Cardiac muscle cell (in vitro differentiated cells and primary cell): ENCODE results near the gene IGF2BP1. TPM values are rescaled to one million over a fixed set of nuclear protein-coding genes. Genes with fewer than 3 reads are reported as not detected.
A peak's percentile ranks its signal among the peaks of the same experiment; 100 is the strongest.

Experiments
- DNase-seq, 2 donors: peaks; one replicate each; pipeline versions ENCODE4 v3.0.0 to v3.0.0-alpha.2; 2010 to 2017; ENCODE audit warnings: low read depth in 1 of 2, low spot score in 1 of 2
- H3K27ac ChIP-seq: fragments of 200-600 bp; sonication (generic); 2 replicates; pipeline ENCODE4 v1.5.1; 2016
- H3K27me3 ChIP-seq: fragments of 200-600 bp; sonication (generic); 2 replicates; pipeline ENCODE4 v1.6.0; 2016; ENCODE audit warnings: control low read depth
- H3K36me3 ChIP-seq: fragments of 200-600 bp; sonication (generic); 2 replicates; pipeline ENCODE4 v1.5.1; 2016; ENCODE audit warnings: control low read depth
- H3K4me1 ChIP-seq: fragments of 200-600 bp; sonication (generic); 2 replicates; pipeline ENCODE4 v1.8.1; 2017; ENCODE audit warnings: low read depth, mild to moderate bottlenecking, mixed run types
- H3K4me3 ChIP-seq: fragments of 200-600 bp; sonication (generic); 2 replicates; pipeline ENCODE4 v1.5.1; 2016; ENCODE audit warnings: mild to moderate bottlenecking
- H3K9me3 ChIP-seq: fragments of 200-600 bp; sonication (generic); 2 replicates; pipeline ENCODE4 v1.5.1; 2017; ENCODE audit warnings: low read depth, mild to moderate bottlenecking, control low read depth
- polyA plus RNA-seq: library from polyadenylated mRNA; unstranded; fragments of >200 nt; fragmentation: Nextera tagmentation; extraction: Ambion mirVana; gene quantifications from 2 replicates; pipeline ENCODE4 v1.2.1, GENCODE V29; 2016
- total RNA-seq: library from RNA; depleted of rRNA; stranded (reverse); fragments of >200 nt; gene quantifications from 2 replicates; pipeline ENCODE4 v1.2.3, GENCODE V29; 2016
- TF ChIP-seq, protein P1 (sequence below): IDR thresholded peaks from 2 replicates; pipeline ENCODE4 v1.5.1; 2012; ENCODE audit warnings: low read depth, mild to moderate bottlenecking, low read length

The IGF2BP1 gene
- total and polyA plus RNA-seq, 2 experiments from 2014 or later: 18.7 to 74.0 TPM

DNA sequence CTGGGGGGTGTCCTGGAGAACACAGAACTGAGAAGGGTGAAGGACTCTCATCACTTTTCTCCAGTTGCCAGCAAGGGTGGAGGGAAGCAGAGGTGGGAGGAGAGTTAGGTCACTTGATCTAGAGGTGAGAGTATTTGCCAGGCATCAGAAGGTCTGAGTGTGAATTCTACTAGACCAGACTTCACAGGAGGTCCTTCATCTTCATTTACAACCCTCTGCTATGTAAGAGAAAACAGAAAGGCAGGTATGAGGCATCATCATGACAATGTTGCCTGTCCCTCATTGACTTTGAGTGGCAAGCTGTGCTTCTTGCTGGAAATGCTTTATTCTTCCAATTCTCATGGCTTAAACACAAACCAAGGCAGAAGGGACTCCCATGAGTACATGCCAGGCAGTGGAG, 89.5 kb downstream of the IGF2BP1 start:
- DNase-seq: no peak

DNA sequence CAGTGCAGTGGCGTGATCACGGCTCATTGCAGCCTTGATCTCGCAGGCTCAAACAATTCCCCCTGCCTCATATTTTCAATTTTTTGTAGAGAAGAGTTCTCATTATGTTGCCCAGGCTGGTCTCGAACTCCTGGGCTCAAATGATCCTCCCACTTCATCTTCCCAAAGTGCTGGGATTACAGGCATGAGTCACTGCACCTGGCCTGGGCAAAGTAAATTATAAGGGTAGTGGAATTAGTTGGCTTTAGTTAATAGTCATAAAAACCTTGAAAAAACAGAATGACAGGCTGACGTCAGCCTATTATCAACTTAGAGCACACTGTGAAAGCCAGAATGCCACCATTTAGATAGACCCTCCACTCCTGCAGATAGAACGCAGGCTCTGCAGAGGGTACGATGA, 91.9 kb downstream of the IGF2BP1 start:
- TF ChIP-seq, protein P1, sequence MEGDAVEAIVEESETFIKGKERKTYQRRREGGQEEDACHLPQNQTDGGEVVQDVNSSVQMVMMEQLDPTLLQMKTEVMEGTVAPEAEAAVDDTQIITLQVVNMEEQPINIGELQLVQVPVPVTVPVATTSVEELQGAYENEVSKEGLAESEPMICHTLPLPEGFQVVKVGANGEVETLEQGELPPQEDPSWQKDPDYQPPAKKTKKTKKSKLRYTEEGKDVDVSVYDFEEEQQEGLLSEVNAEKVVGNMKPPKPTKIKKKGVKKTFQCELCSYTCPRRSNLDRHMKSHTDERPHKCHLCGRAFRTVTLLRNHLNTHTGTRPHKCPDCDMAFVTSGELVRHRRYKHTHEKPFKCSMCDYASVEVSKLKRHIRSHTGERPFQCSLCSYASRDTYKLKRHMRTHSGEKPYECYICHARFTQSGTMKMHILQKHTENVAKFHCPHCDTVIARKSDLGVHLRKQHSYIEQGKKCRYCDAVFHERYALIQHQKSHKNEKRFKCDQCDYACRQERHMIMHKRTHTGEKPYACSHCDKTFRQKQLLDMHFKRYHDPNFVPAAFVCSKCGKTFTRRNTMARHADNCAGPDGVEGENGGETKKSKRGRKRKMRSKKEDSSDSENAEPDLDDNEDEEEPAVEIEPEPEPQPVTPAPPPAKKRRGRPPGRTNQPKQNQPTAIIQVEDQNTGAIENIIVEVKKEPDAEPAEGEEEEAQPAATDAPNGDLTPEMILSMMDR: no peak
- DNase-seq: no peak
- no peak overlapping the region for H3K4me3 ChIP-seq

More for the DNA sequence above, 89.5 kb downstream of the IGF2BP1 start:
- Histone ChIP-seq H3K9me3 (no peaks in the 10 kb centered on the region), H3K27ac (no peak overlapping the region), H3K4me1 (no peaks in the 10 kb centered on the region), H3K4me3 (no peak overlapping the region), H3K27me3 (no peaks in the 10 kb centered on the region), H3K36me3 (no peaks in the 10 kb centered on the region)
- TF ChIP-seq, protein P1: no peak

GRCh38 chr17:49090878-49091594, 93.9 kb downstream of the IGF2BP1 start:
- H3K27ac ChIP-seq: no peak overlapping the region
- no peaks in the 10 kb centered on the region for H3K4me1 ChIP-seq
- peak in 1 of 2 donors; percentile 32 for DNase-seq
- no peaks in the 10 kb centered on the region for H3K36me3 ChIP-seq
- no peaks in the 10 kb centered on the region for H3K9me3 ChIP-seq
- TF ChIP-seq, protein P1: no peak
- H3K4me3 ChIP-seq: no peak overlapping the region
- no peaks in the 10 kb centered on the region for H3K27me3 ChIP-seq

More for the DNA sequence above, 91.9 kb downstream of the IGF2BP1 start:
- H3K4me1 ChIP-seq: no peaks in the 10 kb centered on the region
- H3K27ac ChIP-seq: no peak overlapping the region
- H3K36me3 ChIP-seq: no peaks in the 10 kb centered on the region
- H3K9me3 ChIP-seq: no peaks in the 10 kb centered on the region
- H3K27me3 ChIP-seq: no peaks in the 10 kb centered on the region

DNA sequence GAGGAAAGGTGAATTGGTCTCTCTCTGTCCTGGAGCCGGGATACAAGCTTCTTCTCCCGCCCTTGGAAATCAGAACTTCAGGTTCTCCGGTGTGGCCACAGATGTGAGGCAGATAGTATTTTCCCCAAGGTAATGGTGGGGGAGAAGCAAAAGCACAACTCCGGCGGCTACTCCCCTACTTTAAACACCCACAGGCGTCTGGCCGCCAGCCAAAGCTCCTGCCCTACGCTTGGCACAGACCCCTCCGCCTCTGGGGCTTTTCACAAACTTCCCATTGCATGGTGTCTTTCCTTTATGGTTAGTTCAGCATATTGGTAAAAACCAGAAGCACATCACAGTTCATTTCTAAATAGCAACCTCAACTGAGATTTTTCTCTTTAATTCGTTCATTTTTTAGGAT, 95.9 kb downstream of the IGF2BP1 start:
- Histone ChIP-seq H3K27me3 (no peaks in the 10 kb centered on the region), H3K27ac (no peak overlapping the region), H3K4me1 (no peaks in the 10 kb centered on the region), H3K4me3 (no peak overlapping the region), H3K36me3 (no peaks in the 10 kb centered on the region), H3K9me3 (no peaks in the 10 kb centered on the region)
- DNase-seq: no peak
- TF ChIP-seq, protein P1: no peak

GRCh38 chr17:49100601-49101000, 103.4 kb downstream of the IGF2BP1 start:
- no peaks in the 10 kb centered on the region for H3K4me1 ChIP-seq
- no peaks in the 10 kb centered on the region for H3K27me3 ChIP-seq
- no peaks in the 10 kb centered on the region for H3K9me3 ChIP-seq
- H3K4me3 ChIP-seq: no peak overlapping the region
- no peaks in the 10 kb centered on the region for H3K36me3 ChIP-seq
- no peak for DNase-seq
- TF ChIP-seq, protein P1: no peak
- no peak overlapping the region for H3K27ac ChIP-seq
